IPS DF 4.7 (cell line): ENCODE measurements around the gene CASK.

Experiments used
- DNase-seq: peaks from one replicate; pipeline ENCODE4 v3.0.0-alpha.2; 2013; ENCODE audit warnings: low spot score; ENCODE audit errors: extremely low read depth

CASK gene

DNA sequence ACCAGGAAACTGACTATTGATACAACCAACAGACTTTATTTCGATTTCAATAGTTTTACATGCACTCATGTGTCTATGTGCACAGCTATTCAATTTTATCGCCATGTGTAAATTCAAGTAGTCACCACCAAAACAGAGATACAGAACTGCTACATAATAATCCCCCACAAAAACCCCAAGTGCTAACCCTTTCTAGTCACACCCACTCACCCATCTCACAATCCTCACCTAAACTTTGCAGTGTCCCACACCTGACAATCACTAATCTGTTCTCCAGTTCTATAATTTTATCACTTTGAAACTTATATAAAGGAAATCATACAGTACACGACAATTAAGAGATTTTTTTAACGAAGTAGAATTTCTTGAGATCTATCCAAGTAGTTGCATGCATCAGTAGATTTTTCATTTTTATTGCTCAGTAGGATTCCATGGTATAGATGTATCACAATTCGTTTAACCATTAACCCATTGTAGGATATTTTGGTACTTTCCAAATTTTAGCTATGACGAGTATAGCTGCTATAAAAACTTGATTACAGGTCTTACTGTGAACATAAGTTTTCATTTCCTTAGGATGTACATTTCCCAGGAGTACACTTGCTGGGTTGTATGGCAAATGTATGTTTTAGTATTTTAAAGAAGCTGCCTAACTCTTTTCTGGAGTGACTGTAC lies 85.9 kb downstream of the CASK start:
- no peak for DNase-seq

DNA sequence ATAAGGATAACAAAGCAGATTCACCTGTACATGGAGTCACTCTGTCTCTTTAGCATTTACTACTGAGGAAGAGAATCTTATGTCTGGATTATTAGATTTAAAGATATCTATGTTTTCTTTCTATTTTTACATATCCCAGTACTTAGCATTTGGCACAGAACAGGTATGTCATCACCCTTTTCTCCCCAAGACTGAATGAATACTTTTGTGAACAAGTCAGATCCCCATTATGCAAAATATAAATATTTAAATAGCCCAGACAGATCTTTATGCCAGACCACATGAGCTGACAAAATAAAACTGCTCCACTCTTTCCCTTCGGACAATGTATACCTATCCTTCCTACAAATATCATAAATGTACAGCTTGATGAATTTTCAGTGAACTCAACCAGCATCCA lies 94.5 kb downstream of the CASK start:
- no peak for DNase-seq

- no peak for DNase-seq
These were observed 95.5 kb downstream of the CASK start for GRCh38 chrX:41827886-41828285.

DNA sequence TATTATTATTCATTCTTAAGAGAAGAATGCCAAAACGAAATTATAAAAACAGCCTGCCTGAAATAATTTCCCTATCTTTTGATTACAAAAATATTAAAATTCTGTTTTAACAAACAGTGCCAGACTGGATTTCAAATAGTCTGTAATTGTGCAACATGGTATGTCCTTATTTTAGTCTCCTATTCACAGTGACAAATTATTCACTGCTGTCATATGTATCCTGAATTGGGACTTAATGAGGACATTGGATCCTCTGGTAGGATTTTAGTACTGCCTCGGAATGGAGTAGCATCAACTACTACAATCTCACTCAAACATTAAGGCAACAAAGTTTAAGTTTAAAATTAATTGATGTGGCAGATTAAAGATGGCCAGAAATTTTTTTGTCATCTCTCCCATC lies 97.6 kb downstream of the CASK start:
- no peak for DNase-seq

DNA sequence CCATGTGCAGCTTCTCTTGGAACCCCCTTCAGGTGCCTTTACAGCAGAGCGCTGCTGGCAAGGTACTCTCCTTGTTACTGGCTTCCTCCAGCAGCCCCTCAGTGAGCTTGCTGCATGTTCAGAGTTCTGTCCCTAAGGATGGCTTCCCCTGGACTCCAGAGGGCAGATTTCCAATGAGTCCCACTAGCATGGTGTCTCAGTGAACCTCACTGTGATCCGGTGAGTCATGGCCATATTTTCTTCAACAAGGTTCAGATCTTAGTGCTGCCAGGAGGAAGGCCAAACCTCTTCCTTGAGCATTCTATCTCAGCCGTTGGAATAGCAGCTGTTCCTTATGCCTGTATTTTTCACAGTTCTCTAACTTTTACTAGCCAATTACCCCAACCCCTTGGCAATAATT lies 98.8 kb downstream of the CASK start:
- DNase-seq = no peak

DNA sequence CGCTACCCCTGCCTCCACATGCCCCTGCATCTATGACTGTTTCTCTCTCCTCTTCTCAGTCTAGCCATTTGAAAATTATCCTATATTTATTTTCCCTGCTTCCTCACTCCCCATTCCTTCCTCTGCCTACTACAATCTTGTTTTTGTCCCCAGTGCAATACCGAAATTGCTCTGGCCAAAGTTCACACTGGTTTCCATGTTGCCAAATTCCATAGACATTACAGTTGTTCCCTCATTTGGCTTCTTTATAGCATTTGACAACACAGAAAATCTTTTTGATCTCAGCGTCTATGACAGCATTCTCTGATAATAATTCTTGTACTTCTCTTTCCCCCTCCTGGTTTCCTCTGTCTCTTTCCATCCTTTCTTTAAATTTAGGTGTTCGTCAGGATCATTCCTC lies 100.0 kb downstream of the CASK start:
- no peak for DNase-seq

GRCh38 chrX:41822892-41823291 lies 100.5 kb downstream of the CASK start:
- no peak for DNase-seq

GRCh38 chrX:41808047-41808446 lies 115.3 kb downstream of the CASK start:
- no peak for DNase-seq

- DNase-seq = peak; percentile 2
These were observed 120.4 kb downstream of the CASK start for GRCh38 chrX:41802958-41803357.

- no peak for DNase-seq
These were observed 123.7 kb downstream of the CASK start for GRCh38 chrX:41799661-41800060.

GRCh38 chrX:41796577-41796976 lies 126.8 kb downstream of the CASK start:
- no peak for DNase-seq

DNA sequence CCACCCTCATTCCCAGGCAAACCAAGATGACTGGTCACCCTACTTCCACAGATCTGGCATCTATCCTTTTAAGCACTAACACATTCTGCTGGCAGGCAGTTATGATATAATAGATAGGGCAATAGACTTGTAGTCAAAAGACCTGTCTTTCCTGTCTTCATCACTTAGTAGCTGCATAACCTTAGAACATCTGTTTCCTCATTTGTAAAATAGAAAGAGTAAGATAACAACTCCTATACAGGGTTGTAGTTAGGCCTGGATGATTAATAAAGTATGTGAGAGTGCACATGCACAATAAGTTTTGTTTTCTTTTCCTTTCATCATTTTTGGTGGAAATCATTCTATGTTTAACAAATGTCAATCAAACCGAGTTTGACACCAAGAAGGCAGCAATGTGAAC lies 127.3 kb downstream of the CASK start:
- no peak for DNase-seq

DNA sequence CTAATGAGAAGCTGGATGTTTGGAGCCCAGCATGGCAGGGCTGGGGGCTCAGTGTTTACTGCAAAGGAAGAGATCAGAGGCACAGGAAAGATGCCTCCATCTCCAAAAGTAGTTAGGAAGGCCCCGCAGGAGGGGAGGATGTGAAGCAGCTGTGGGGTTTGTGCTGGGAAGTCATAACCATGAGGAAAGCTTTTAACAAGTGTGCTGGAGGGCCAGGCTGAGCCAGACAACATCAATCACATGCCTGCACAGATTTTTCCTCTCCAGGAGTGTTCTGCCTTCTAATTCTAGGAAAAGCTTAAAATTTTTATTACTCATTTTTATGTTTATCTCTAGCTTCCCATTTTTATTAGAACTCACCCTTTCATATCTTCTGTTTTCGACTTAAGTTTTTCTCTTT lies 134.0 kb downstream of the CASK start:
- DNase-seq = no peak

DNA sequence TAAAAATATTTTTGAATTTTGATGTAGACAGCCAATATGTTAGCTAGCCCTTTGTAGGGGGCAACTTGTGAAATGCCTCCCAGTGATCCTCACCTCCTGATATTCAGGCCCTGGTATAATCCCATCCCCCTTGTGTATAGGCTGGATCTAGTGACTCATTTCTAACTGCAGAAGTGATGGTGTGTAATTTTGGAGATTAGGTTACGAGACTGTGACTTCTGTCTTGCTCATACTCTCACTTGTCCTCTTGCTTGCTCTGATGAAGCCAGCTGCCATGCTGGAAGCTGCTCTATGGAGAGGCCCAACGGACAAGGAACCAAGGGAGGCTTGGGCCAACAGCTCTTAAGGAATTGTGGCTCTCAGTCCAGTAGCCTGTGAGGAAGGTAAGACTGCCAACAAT lies 137.7 kb downstream of the CASK start:
- DNase-seq = no peak

DNA sequence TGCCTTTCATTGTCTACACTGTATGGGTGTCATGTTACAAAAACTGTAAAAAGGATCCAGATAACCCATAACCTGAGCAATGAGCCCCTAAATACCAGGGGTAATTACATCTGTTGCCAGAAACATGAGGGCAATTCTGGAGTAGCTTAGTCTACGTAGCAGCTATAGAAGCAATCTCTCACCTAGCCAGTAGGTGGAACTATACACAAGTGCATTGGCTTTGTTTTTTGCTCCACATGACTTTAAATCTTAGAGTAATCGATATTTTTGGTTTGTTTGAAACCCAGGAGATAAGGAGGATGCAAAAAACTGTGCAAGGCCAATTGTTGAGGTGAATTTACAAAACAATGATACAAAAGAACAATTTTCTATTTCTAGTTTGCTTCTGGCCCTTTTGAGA lies 141.9 kb downstream of the CASK start:
- no peak for DNase-seq

- DNase-seq = no peak
These were observed 143.4 kb downstream of the CASK start for GRCh38 chrX:41779941-41780340.

DNA sequence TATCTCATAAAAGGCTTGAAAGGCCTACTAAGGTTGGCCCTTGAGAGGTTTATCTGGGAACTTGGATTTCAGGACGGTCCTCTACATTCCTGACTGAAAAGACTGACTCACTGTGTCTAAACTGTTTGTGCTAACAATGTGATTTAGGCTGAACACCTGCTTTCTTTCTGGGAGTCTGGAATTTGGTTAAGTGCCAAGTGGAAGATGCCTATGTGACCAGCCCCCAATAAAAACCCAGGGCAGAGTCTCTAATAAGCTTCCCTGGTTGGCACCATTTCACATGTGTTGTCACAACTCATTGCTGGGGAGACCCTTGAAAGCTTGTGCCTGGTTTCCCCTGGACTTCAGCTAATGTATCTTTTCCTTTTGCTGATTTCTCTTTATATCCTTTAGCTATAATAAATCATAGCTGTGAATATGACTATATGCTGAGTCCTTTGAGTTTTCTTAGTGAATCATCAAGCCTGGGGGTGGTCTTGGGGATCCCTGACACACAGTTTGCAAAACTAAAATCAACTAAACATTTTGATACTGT lies 144.3 kb downstream of the CASK start:
- DNase-seq = no peak

DNA sequence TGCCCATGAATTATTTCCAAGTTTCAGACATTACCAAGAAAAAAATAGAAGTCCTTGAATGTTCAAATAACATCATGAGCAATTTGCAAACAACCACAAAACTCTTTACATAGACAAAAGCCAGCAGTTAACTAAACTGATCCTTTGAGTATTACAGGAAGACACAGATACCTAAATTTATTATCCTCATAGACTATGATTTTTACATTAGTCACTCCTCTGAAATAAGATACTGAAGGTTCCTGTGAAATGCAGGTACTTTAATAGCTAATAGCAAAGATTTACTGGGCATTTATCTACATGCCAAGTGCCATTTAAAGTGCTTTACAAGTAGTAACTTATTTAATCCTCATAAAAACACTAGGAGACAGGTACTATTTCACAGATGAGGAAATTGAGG lies 161.7 kb downstream of the CASK start:
- DNase-seq = no peak

- DNase-seq = no peak
These were observed 162.2 kb downstream of the CASK start for GRCh38 chrX:41761169-41761568.

DNA sequence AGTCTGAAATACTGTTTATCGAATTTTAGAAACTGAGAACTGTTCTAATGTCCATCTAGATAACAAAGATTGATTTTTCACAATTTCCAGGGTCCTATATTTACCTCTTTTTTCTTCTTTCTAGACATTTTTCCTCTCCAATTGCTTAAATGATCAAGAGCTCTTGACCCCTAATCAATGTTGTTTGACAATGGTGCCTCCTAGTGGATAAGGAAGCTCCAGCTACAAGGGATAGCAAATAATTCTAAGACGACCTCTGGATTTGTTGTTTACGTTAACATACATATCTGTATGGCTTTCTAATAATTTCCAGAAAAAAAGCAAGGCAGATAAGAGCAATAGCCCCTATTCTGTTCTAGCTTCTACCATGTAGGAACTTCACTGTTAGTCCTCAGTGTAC lies 163.5 kb downstream of the CASK start:
- no peak for DNase-seq

DNA sequence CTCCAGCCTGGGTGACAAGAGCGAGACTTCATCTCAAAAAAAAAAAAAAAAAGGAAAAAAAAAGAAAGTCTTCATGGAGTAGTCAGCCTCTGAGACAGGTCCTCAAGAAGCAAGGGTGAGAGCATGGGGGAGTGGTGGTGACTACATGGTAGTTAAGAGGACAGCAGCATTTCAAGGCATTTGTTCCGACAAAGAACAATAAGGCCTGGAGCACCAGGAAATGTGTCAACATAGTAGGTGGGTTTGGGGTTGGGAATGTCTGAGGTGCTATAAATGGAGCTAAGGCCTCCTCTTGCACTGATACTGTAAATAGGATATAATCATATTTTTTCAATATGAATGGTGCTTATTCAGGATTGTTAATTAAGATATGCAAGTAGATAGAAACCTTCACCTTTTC lies 165.0 kb downstream of the CASK start:
- DNase-seq = no peak

DNA sequence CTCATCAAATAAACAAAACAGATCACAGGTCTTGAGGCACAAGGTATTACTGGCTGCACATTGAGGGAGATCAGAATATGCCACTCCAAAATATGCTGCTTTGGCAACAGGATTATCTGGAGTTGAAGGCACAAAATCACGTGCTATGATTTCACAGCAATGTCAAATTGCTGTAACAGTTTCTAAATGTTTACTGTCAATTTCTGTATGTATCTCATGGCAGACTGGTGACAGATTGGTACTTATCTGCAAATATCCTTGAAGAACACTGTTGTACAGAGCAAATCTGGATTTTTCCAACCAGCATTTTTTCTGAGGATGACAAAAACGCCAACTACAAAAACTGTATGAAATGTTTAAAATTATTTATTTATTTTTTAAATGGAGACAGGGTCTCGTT lies 172.6 kb downstream of the CASK start:
- no peak for DNase-seq

DNA sequence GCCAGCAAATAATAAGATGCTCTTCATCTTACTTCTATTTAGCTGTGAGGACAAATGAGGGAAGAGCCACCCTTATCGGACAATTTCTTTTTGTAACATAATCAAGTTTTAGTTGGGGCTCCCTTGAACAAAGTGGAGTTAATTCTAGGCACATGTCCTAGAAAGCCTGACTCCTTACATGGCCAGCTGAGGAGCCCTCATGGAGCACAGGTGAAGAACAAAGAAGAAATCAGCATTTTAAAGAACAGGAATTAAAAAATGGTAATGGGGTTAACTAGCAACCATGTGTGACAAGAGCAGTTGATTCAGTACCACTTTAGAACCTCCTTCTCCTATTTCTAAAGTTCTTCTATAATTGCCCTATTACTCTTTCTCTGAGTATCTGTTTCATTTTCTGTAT lies 183.5 kb downstream of the CASK start:
- DNase-seq = no peak

DNA sequence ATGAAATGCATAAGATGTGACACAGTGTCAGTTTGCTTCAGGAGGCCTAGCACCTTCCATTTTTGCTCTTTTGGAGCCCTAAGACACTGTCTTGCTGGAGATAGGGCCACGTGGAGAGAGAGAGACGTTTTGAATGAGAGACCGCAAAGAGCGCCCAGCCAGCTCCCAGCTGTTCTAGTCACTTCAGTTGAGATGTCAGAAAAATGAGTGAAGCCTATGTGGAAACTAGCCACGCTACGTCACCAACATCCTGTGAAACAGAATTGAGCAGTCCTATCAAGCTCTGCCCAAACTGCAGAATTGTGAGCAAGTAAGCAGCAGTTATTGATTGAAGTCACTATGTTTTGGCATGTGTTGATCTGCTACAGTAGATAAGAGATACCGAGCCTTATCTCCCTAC lies 186.3 kb downstream of the CASK start:
- DNase-seq = no peak
